Left ventricle myocardium superior (tissue), 1 donor: Measurements from ENCODE around the gene CEP170. TPM values are rescaled to one million over a fixed set of nuclear protein-coding genes. Genes with fewer than 3 reads are reported as not detected.

Experiments used
- ATAC-seq: fragments of 200-7000 bp; cut with Tn5 transposase; one replicate; pipeline ENCODE4 v1.9.1; 2020; ENCODE audit warnings: mild to moderate bottlenecking, moderate library complexity
- DNase-seq: peaks from one replicate; pipeline ENCODE4 v3.0.0-alpha.2; 2020
- intact Hi-C: fragments of 100-400 bp; cut with micrococcal nuclease; formaldehyde crosslinking; loops from one replicate; pipeline ENCODE4 v1.11.0; 2022
- total RNA-seq: library from RNA; stranded (reverse); fragmentation: NEBNext Ultra II Directional; extraction: Animal tissue kit (Norgen Biotek cat#: 25700); gene quantifications from one replicate; pipeline ENCODE4 v1.2.1, GENCODE V29; 2021
- donor health status: DM: no; HTN: yes; CAD: no; lungs with severe emphysema.

CEP170 gene
- total RNA-seq, 1 donor from 2014 or later: 36.4 TPM

GRCh38 chr1:243269461-243269801 is 14.3 kb upstream of the CEP170 start:
- ATAC-seq (peak; percentile 33), DNase-seq (no peak)
- intact Hi-C loops: no loop called here

GRCh38 chr1:243268751-243269460 is 13.8 kb upstream of the CEP170 start:
- peak; percentile 61 for ATAC-seq
- intact Hi-C loops: no loop called here
- DNase-seq: no peak

GRCh38 chr1:243267914-243268653 is 13.0 kb upstream of the CEP170 start:
- ATAC-seq (peak; percentile 18), DNase-seq (no peak)
- intact Hi-C loops: no loop called here

GRCh38 chr1:243267471-243267880 is 12.4 kb upstream of the CEP170 start:
- ATAC-seq (peak; percentile 27), DNase-seq (peak; percentile 34)
- intact Hi-C loops: no loop called here

GRCh38 chr1:243266231-243266630 is 11.2 kb upstream of the CEP170 start:
- intact Hi-C loops: no loop called here
- no peak for ATAC-seq
- no peak for DNase-seq

- peak; percentile 48 for ATAC-seq
- DNase-seq: no peak
- intact Hi-C loops: no loop called here
Measured at GRCh38 chr1:243264717-243265116, 9.6 kb upstream of the CEP170 start.

GRCh38 chr1:243261390-243261789 is 6.3 kb upstream of the CEP170 start:
- ATAC-seq (peak; percentile 44), DNase-seq (no peak)
- intact Hi-C loops: no loop called here

- ATAC-seq (no peak), DNase-seq (no peak)
- intact Hi-C loops: no loop called here
Measured at GRCh38 chr1:243260221-243260880, 5.3 kb upstream of the CEP170 start.

GRCh38 chr1:243258731-243259130 is 3.6 kb upstream of the CEP170 start:
- DNase-seq (no peak), ATAC-seq (no peak)
- intact Hi-C loops: no loop called here

GRCh38 chr1:243257189-243257588 is 2.1 kb upstream of the CEP170 start:
- DNase-seq: no peak
- ATAC-seq: no peak
- intact Hi-C loops: no loop called here

- intact Hi-C loops: no loop called here
- ATAC-seq (no peak), DNase-seq (no peak)
Measured at GRCh38 chr1:243256590-243256989, 1.5 kb upstream of the CEP170 start.

GRCh38 chr1:243255791-243256512 is 871 bp upstream of the CEP170 start, which contains the start of gene SDCCAG8:
Gene SDCCAG8, plus strand, starts transcription at chr1:243256041. Its CDS starts 133 bp downstream, at chr1:243256174.
- DNase-seq (peak; percentile 97), ATAC-seq (peak; percentile 92)
- intact Hi-C loops: no loop called here

GRCh38 chr1:243254233-243254926 is 701 bp downstream of the CEP170 start:
- intact Hi-C loops: no loop called here
- DNase-seq (peak; percentile 76), ATAC-seq (peak; percentile 25)

- ATAC-seq (no peak), DNase-seq (no peak)
- intact Hi-C loops: no loop called here
Measured at GRCh38 chr1:243253926-243254232, 1.2 kb downstream of the CEP170 start.

GRCh38 chr1:243253211-243253925 is 1.7 kb downstream of the CEP170 start:
- DNase-seq (no peak), ATAC-seq (no peak)
- intact Hi-C loops: no loop called here

- intact Hi-C loops: no loop called here
- ATAC-seq: no peak
- no peak for DNase-seq
Measured at GRCh38 chr1:243251539-243251938, 3.5 kb downstream of the CEP170 start.

- intact Hi-C loops: no loop called here
- DNase-seq: no peak
Measured at GRCh38 chr1:243250102-243250501, 5.0 kb downstream of the CEP170 start.

GRCh38 chr1:243249214-243249613 is 5.9 kb downstream of the CEP170 start:
- ATAC-seq (no peak), DNase-seq (no peak)
- intact Hi-C loops: no loop called here

More at GRCh38 chr1:243250102-243250501, 5.0 kb downstream of the CEP170 start:
- ATAC-seq: no peak

- ATAC-seq: no peak
- no peak for DNase-seq
- intact Hi-C loops: no loop called here
Measured at GRCh38 chr1:243247901-243248300, 7.2 kb downstream of the CEP170 start.
